HEK293 (cell line): ENCODE data around the gene DAZAP1.

Experiments
- CTCF ChIA-PET: fragments of 350-600 bp; formaldehyde crosslinking; extraction: SDS; loops from one replicate; lab custom pipeline; 2021; ENCODE audit warnings: antibody characterized with exemption; lab: Yijun Ruan, JAX
- POLR2A ChIA-PET: fragments of 300-600 bp; formaldehyde crosslinking; extraction: SDS; loops from one replicate; lab custom pipeline; 2020; ENCODE audit warnings: antibody characterized with exemption, inconsistent platforms; lab: Yijun Ruan, JAX
- H3K27ac ChIP-seq: fragments of 200-500 bp; sonication (Bioruptor generic); 2 replicates; pipeline ENCODE4 v1.5.1; 2014; ENCODE audit warnings: low read depth, low read length, control low read depth, inconsistent platforms; ENCODE audit errors: extremely low read depth
- H3K36me3 ChIP-seq, 2 experiments: fragments of 200-500 bp in 1 of 2; sonication (Bioruptor generic) in 1 of 2; 1 replicate in 1 of 2; 2 replicates in 1 of 2; pipeline ENCODE4 v1.5.1; 2014 to 2017; ENCODE audit warnings: inconsistent platforms in 2 of 2, low read length in 2 of 2; ENCODE audit not compliant: control insufficient read depth in 2 of 2, insufficient read depth in 1 of 2
- H3K4me1 ChIP-seq: fragments of 200-500 bp; sonication (Bioruptor generic); 2 replicates; pipeline ENCODE4 v1.5.1; 2014; ENCODE audit warnings: mild to moderate bottlenecking, low read length, inconsistent platforms; ENCODE audit not compliant: control insufficient read depth, insufficient read depth
- H3K4me3 ChIP-seq: 2 replicates; pipeline ENCODE4 v1.5.1; 2011; ENCODE audit warnings: low read depth, mild to moderate bottlenecking, control low read depth, low read length, moderate library complexity
- H3K9me3 ChIP-seq: fragments of 200-500 bp; sonication (Bioruptor generic); 2 replicates; pipeline ENCODE4 v1.5.1; 2014; ENCODE audit warnings: low read depth, low read length, inconsistent platforms; ENCODE audit not compliant: control insufficient read depth, insufficient read depth
- GLI2 ChIP-seq: fragments of 450-650 bp; formaldehyde crosslinking; IDR thresholded peaks from 2 replicates; pipeline ENCODE4; 2017; ENCODE audit warnings: missing biosample characterization, missing genetic modification characterization, low read depth, borderline replicate concordance
- GLIS2 ChIP-seq: fragments of 450-650 bp; formaldehyde crosslinking; IDR thresholded peaks from 2 replicates; pipeline ENCODE4 v1.5.1; 2016; ENCODE audit warnings: missing biosample characterization, missing genetic modification characterization
- HOXD13 ChIP-seq: sonication (generic); formaldehyde crosslinking; IDR thresholded peaks from 2 replicates; pipeline ENCODE4 v1.8.0; 2022; ENCODE audit warnings: missing genetic modification reagents, borderline replicate concordance
- KLF9 ChIP-seq: fragments of 450-650 bp; formaldehyde crosslinking; IDR thresholded peaks from 2 replicates; pipeline ENCODE4 v1.5.1; 2016; ENCODE audit warnings: missing biosample characterization, missing genetic modification characterization, low read depth
- MZF1 ChIP-seq: fragments of 450-650 bp; formaldehyde crosslinking; IDR thresholded peaks from 2 replicates; pipeline ENCODE4 v1.5.1; 2017; ENCODE audit warnings: missing biosample characterization, missing genetic modification characterization, borderline replicate concordance
- PRDM6 ChIP-seq: fragments of 450-650 bp; formaldehyde crosslinking; IDR thresholded peaks from 2 replicates; pipeline ENCODE4 v1.5.1; 2017; ENCODE audit warnings: missing biosample characterization, missing genetic modification characterization
- SCRT1 ChIP-seq: fragments of 450-650 bp; formaldehyde crosslinking; IDR thresholded peaks from 2 replicates; pipeline ENCODE4 v1.5.1; 2016; ENCODE audit warnings: missing biosample characterization, missing genetic modification characterization, borderline replicate concordance
- TCF7L2 ChIP-seq: IDR thresholded peaks from 2 replicates; pipeline ENCODE4 v1.6.1; 2011; ENCODE audit warnings: low read depth, mild to moderate bottlenecking, inconsistent platforms, low read length, moderate library complexity, borderline replicate concordance
- ZBTB10 ChIP-seq: fragments of 450-650 bp; formaldehyde crosslinking; IDR thresholded peaks from 2 replicates; pipeline ENCODE4 v1.5.1; 2016; ENCODE audit warnings: missing biosample characterization, missing genetic modification characterization
- ZBTB26 ChIP-seq: fragments of 450-650 bp; formaldehyde crosslinking; optimal IDR thresholded peaks from 2 replicates; pipeline ENCODE3; 2016; ENCODE audit warnings: missing biosample characterization, mild to moderate bottlenecking, missing genetic modification characterization
- ZBTB44 ChIP-seq: fragments of 450-650 bp; IDR thresholded peaks from 2 replicates; pipeline ENCODE4 v1.5.1; 2018; ENCODE audit warnings: missing biosample characterization, mild to moderate bottlenecking, missing genetic modification characterization
- ZBTB7A ChIP-seq: fragments of 450-650 bp; formaldehyde crosslinking; IDR thresholded peaks from 2 replicates; pipeline ENCODE4 v1.5.1; 2016; ENCODE audit warnings: low read depth, missing biosample characterization, missing genetic modification characterization
- ZNF133 ChIP-seq: fragments of 450-650 bp; formaldehyde crosslinking; IDR thresholded peaks from 2 replicates; pipeline ENCODE4 v1.5.1; 2016; ENCODE audit warnings: missing biosample characterization, missing genetic modification characterization
- ZNF138 ChIP-seq: fragments of 450-650 bp; formaldehyde crosslinking; IDR thresholded peaks from 2 replicates; pipeline ENCODE4 v1.5.1; 2016; ENCODE audit warnings: missing biosample characterization, missing genetic modification characterization, borderline replicate concordance
- ZNF16 ChIP-seq: fragments of 450-650 bp; formaldehyde crosslinking; IDR thresholded peaks from 2 replicates; pipeline ENCODE4 v1.5.1; 2016; ENCODE audit warnings: low read depth, missing biosample characterization, missing genetic modification characterization
- ZNF2 ChIP-seq: fragments of 450-650 bp; formaldehyde crosslinking; IDR thresholded peaks from 2 replicates; pipeline ENCODE4 v1.5.1; 2016; ENCODE audit warnings: missing biosample characterization, missing genetic modification characterization
- ZNF23 ChIP-seq: fragments of 450-650 bp; formaldehyde crosslinking; IDR thresholded peaks from 2 replicates; pipeline ENCODE4 v1.5.1; 2016; ENCODE audit warnings: missing biosample characterization, missing genetic modification characterization, borderline replicate concordance
- ZNF239 ChIP-seq: fragments of 450-650 bp; formaldehyde crosslinking; IDR thresholded peaks from 2 replicates; pipeline ENCODE4 v1.5.1; 2016; ENCODE audit warnings: missing biosample characterization, missing genetic modification characterization
- ZNF24 ChIP-seq: fragments of 450-650 bp; formaldehyde crosslinking; IDR thresholded peaks from 2 replicates; pipeline ENCODE4 v1.5.1; 2016; ENCODE audit warnings: missing biosample characterization, missing genetic modification characterization
- ZNF266 ChIP-seq: fragments of 450-650 bp; formaldehyde crosslinking; IDR thresholded peaks from 2 replicates; pipeline ENCODE4 v1.5.1; 2016; ENCODE audit warnings: missing biosample characterization, missing genetic modification characterization, low read depth
- ZNF292 ChIP-seq: fragments of 450-650 bp; formaldehyde crosslinking; IDR thresholded peaks from 2 replicates; pipeline ENCODE4 v1.5.1; 2016; ENCODE audit warnings: low read depth, missing biosample characterization, missing genetic modification characterization, borderline replicate concordance
- ZNF354C ChIP-seq: fragments of 450-650 bp; formaldehyde crosslinking; IDR thresholded peaks from 2 replicates; pipeline ENCODE4 v1.5.1; 2016; ENCODE audit warnings: missing biosample characterization, missing genetic modification characterization, low read depth, borderline replicate concordance
- ZNF391 ChIP-seq: fragments of 450-650 bp; formaldehyde crosslinking; IDR thresholded peaks from 2 replicates; pipeline ENCODE4 v1.5.1; 2016; ENCODE audit warnings: low read depth, missing biosample characterization, missing genetic modification characterization, borderline replicate concordance
- ZNF404 ChIP-seq: fragments of 450-650 bp; formaldehyde crosslinking; IDR thresholded peaks from 2 replicates; pipeline ENCODE4 v1.5.1; 2017; ENCODE audit warnings: missing biosample characterization, missing genetic modification characterization
- ZNF416 ChIP-seq: fragments of 450-650 bp; formaldehyde crosslinking; IDR thresholded peaks from 2 replicates; pipeline ENCODE4 v1.5.1; 2016; ENCODE audit warnings: missing biosample characterization, missing genetic modification characterization
- ZNF423 ChIP-seq: fragments of 450-650 bp; formaldehyde crosslinking; IDR thresholded peaks from 2 replicates; pipeline ENCODE4 v1.5.1; 2016; ENCODE audit warnings: missing biosample characterization, missing genetic modification characterization
- ZNF501 ChIP-seq: fragments of 450-650 bp; formaldehyde crosslinking; IDR thresholded peaks from 2 replicates; pipeline ENCODE4 v1.5.1; 2016; ENCODE audit warnings: missing biosample characterization, missing genetic modification characterization
- ZNF544 ChIP-seq: fragments of 450-650 bp; formaldehyde crosslinking; IDR thresholded peaks from 2 replicates; pipeline ENCODE4 v1.5.0; 2017; ENCODE audit warnings: missing biosample characterization, missing genetic modification characterization
- ZNF585B ChIP-seq: fragments of 450-650 bp; formaldehyde crosslinking; IDR thresholded peaks from 2 replicates; pipeline ENCODE4 v1.5.1; 2016; ENCODE audit warnings: missing biosample characterization, missing genetic modification characterization
- ZNF664 ChIP-seq: fragments of 450-650 bp; formaldehyde crosslinking; IDR thresholded peaks from 2 replicates; pipeline ENCODE4 v1.5.1; 2016; ENCODE audit warnings: missing biosample characterization, missing genetic modification characterization
- ZNF677 ChIP-seq: fragments of 450-650 bp; IDR thresholded peaks from 2 replicates; pipeline ENCODE4 v1.5.0; 2018; ENCODE audit warnings: missing biosample characterization, mild to moderate bottlenecking, missing genetic modification characterization, moderate library complexity
- ZNF747 ChIP-seq: fragments of 450-650 bp; formaldehyde crosslinking; IDR thresholded peaks from 2 replicates; pipeline ENCODE4 v1.5.1; 2016; ENCODE audit warnings: missing biosample characterization, missing genetic modification characterization

Gene DAZAP1

GRCh38 chr19:1456121-1456900 is 48.9 kb downstream of the DAZAP1 start:
- H3K36me3 ChIP-seq, result peaks cover 0 to 16% of the 10 kb centered on the region in 2 experiments; a peak in 1 of 3 replicates
- no peak overlapping the region for H3K27ac ChIP-seq
- H3K9me3 ChIP-seq, result no peaks in the 10 kb centered on the region
- no peaks in the 10 kb centered on the region for H3K4me1 ChIP-seq
- POLR2A ChIA-PET, result interaction anchor here (0.5 to 1.1 kb wide), 7 partner anchors 9 to 951 kb away, joined by 3 to 8 read pairs (median 4); partner anchors contain the start of genes CIRBP and REEP6
- CTCF ChIA-PET, result interaction anchor here (0.6 to 3.3 kb wide), 8 partner anchors 10 to 370 kb away, joined by 3 to 21 read pairs (median 3); no protein-coding TSS in a partner anchor
- H3K4me3 ChIP-seq, result no peak overlapping the region
- no peak for TF ChIP-seq ZNF24
- no peak for TF ChIP-seq SCRT1 (tag by site-specific recombination)
- no peak for TF ChIP-seq ZNF416 (tag by site-specific recombination)
- no peak for TF ChIP-seq GLI2
- no peak for TF ChIP-seq ZNF391
- TF ChIP-seq ZBTB7A (tag by site-specific recombination), result no peak
- peak; percentile 2 for TF ChIP-seq ZBTB26 (tag by site-specific recombination)
- TF ChIP-seq ZNF501, result no peak
- TF ChIP-seq PRDM6, result no peak
- TF ChIP-seq ZNF544 (tag by site-specific recombination), result no peak
- no peak for TF ChIP-seq ZNF354C (tag by site-specific recombination)
- no peak for TF ChIP-seq ZNF677 (tag by site-specific recombination)
- 0 out of 2 replicates have a peak, but pooled peaks have one; percentile 34 for TF ChIP-seq ZBTB10 (tag by site-specific recombination)
- no peak for TF ChIP-seq ZNF404 (tag by site-specific recombination)
- TF ChIP-seq ZNF585B (tag by site-specific recombination), result no peak
- no peak for TF ChIP-seq ZNF23 (tag by site-specific recombination)
- TF ChIP-seq HOXD13 (CRISPR knock-in tag), result no peak
- TF ChIP-seq ZNF747, result no peak
- TF ChIP-seq ZNF664 (tag by site-specific recombination), result no peak
- no peak for TF ChIP-seq ZNF138 (tag by site-specific recombination)
- no peak for TF ChIP-seq TCF7L2
- TF ChIP-seq GLIS2 (tag by site-specific recombination), result peak; percentile 61; the same call in 1 of the 2 replicates
- TF ChIP-seq MZF1, result no peak
- no peak for TF ChIP-seq ZNF292 (tag by site-specific recombination)
- no peak for TF ChIP-seq KLF9 (tag by site-specific recombination)
- TF ChIP-seq ZNF266, result no peak
- no peak for TF ChIP-seq ZNF423 (tag by site-specific recombination)
- no peak for TF ChIP-seq ZNF2 (tag by site-specific recombination)
- no peak for TF ChIP-seq ZNF16 (tag by site-specific recombination)
- TF ChIP-seq ZNF239, result peak; percentile 72
- TF ChIP-seq ZBTB44 (tag by site-specific recombination), result no peak
- no peak for TF ChIP-seq ZNF133 (tag by site-specific recombination)
